Measurements from ENCODE around the gene BNC2.
A peak's percentile ranks its signal among the peaks of the same experiment; 100 is the strongest.

BNC2 gene

GRCh38 chr9:16637218-16637617, 233.3 kb downstream of the BNC2 start:
- TF ChIP-seq, protein P1, sequence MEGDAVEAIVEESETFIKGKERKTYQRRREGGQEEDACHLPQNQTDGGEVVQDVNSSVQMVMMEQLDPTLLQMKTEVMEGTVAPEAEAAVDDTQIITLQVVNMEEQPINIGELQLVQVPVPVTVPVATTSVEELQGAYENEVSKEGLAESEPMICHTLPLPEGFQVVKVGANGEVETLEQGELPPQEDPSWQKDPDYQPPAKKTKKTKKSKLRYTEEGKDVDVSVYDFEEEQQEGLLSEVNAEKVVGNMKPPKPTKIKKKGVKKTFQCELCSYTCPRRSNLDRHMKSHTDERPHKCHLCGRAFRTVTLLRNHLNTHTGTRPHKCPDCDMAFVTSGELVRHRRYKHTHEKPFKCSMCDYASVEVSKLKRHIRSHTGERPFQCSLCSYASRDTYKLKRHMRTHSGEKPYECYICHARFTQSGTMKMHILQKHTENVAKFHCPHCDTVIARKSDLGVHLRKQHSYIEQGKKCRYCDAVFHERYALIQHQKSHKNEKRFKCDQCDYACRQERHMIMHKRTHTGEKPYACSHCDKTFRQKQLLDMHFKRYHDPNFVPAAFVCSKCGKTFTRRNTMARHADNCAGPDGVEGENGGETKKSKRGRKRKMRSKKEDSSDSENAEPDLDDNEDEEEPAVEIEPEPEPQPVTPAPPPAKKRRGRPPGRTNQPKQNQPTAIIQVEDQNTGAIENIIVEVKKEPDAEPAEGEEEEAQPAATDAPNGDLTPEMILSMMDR (IDR thresholded peaks at IDR 0.05; ENCODE audit: low read depth, low read length, missing control alignments): no peak
- H3K4me3 ChIP-seq (ENCODE audit: low read depth, low read length): no peak overlapping the region
- no peak for DNase-seq (ENCODE audit: low read depth)
- in situ Hi-C loops (cut with HindIII; ENCODE audit: low sequenced_read_pairs): no loop called here

DNA sequence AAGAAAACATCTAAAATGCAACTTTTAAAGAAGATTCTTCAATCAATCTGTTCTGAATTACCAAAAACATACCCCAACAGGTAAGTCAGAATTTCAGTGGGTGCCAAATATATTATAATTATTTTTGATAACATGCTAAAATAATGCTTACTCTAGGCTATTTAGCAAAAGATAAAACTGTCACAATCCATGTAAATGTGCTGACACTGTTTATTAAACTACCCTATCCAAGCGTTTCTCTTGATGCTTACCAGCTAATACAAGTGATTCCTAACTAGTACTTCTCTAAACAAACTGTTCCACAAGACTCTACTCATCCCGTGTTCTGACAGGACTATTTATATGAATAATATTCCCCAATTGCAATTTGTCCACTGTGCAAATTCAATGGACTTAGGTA, 236.7 kb downstream of the BNC2 start:
- no peak for DNase-seq (ENCODE audit: low read depth)
- TF ChIP-seq, protein P1 (IDR thresholded peaks at IDR 0.05; ENCODE audit: low read depth, low read length, missing control alignments): no peak
- in situ Hi-C loops (cut with HindIII; ENCODE audit: low sequenced_read_pairs): no loop called here
- H3K4me3 ChIP-seq (ENCODE audit: low read depth, low read length): no peak overlapping the region

- no peak for DNase-seq (ENCODE audit: low read depth)
- H3K4me3 ChIP-seq (ENCODE audit: low read depth, low read length): no peak overlapping the region
- TF ChIP-seq, protein P1 (IDR thresholded peaks at IDR 0.05; ENCODE audit: low read depth, low read length, missing control alignments): no peak
- in situ Hi-C loops (cut with HindIII; ENCODE audit: low sequenced_read_pairs): no loop called here
Observed at GRCh38 chr9:16628413-16628812, 242.1 kb downstream of the BNC2 start.

- DNase-seq (ENCODE audit: low read depth): peak; percentile 98
- TF ChIP-seq, protein P1 (IDR thresholded peaks at IDR 0.05; ENCODE audit: low read depth, low read length, missing control alignments): no peak
- H3K4me3 ChIP-seq (ENCODE audit: low read depth, low read length): no peak overlapping the region
- in situ Hi-C loops (cut with HindIII; ENCODE audit: low sequenced_read_pairs): no loop called here
Observed at GRCh38 chr9:16627967-16628366, 242.5 kb downstream of the BNC2 start.

GRCh38 chr9:16627521-16627920, 242.9 kb downstream of the BNC2 start:
- TF ChIP-seq, protein P1 (IDR thresholded peaks at IDR 0.05; ENCODE audit: low read depth, low read length, missing control alignments): no peak
- no peak for DNase-seq (ENCODE audit: low read depth)
- H3K4me3 ChIP-seq (ENCODE audit: low read depth, low read length): no peak overlapping the region
- in situ Hi-C loops (cut with HindIII; ENCODE audit: low sequenced_read_pairs): no loop called here

GRCh38 chr9:16626577-16627130, 243.8 kb downstream of the BNC2 start:
- TF ChIP-seq, protein P1 (IDR thresholded peaks at IDR 0.05; ENCODE audit: low read depth, low read length, missing control alignments): no peak
- DNase-seq (ENCODE audit: low read depth): peak; percentile 43
- H3K4me3 ChIP-seq (ENCODE audit: low read depth, low read length): no peak overlapping the region
- in situ Hi-C loops (cut with HindIII; ENCODE audit: low sequenced_read_pairs): no loop called here
